ENCODE measurements around the gene TRNT1.

Gene TRNT1

GRCh38 chr3:3179407-3180094 lies 52.8 kb downstream of the TRNT1 start, which contains the start of gene CRBN:
CRBN (minus strand) TSS chr3:3179691; CDS start chr3:3179687, 4 bp downstream.
- peak; percentile 80 for DNase-seq

DNA sequence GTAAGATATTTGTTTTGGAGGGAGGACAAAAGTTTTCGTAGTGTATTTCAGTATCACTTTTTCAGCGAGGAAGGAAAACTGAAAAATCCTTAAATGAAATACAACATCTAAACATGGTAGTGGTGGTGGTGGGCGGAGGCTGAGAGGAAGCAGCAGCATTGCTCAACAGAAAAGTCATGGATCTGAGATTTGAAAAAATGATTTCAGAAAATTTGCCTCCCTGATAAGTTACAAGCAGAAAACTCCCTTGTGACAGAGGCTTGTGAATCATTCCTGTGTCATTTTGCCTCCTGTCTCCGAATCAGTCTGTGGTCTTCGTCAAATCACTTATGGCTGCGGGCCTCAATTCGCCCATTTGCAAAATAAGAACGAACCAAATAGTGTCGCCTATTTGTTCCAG lies 53.7 kb downstream of the TRNT1 start:
- no peak for DNase-seq

- no peak for DNase-seq
Measured at GRCh38 chr3:3184876-3185275, 58.1 kb downstream of the TRNT1 start.

DNA sequence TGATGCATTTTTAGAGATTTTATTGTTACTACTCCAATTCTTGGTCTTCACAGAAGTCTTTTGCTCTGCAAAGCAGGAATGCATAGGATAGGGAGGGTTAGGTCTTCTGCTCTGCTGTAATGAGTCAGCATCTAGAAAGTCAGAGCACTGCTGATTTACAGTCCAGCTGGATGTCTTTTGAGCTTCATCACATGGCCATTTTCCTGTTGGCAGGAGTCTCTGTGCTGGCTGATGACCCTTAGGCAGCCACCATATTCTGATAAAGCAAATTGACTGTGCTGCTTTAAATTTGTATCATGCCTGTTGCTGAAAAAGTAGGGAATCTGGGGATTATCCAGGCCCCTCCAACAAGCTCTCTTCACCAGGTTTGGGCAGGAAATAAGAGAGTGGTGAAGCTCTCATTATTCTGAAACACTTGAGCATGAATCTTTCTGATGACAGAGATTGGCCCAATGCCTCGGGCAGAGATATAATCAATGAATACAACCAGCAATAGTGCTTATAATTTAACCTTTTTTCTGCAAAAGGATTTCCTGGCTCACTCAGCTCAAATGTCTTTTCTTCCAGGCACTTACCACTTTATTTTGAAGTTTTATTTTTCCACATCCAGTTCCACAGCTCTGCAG lies 62.5 kb downstream of the TRNT1 start:
- DNase-seq = no peak

- DNase-seq = no peak
Measured at GRCh38 chr3:3189961-3190360, 63.2 kb downstream of the TRNT1 start.

DNA sequence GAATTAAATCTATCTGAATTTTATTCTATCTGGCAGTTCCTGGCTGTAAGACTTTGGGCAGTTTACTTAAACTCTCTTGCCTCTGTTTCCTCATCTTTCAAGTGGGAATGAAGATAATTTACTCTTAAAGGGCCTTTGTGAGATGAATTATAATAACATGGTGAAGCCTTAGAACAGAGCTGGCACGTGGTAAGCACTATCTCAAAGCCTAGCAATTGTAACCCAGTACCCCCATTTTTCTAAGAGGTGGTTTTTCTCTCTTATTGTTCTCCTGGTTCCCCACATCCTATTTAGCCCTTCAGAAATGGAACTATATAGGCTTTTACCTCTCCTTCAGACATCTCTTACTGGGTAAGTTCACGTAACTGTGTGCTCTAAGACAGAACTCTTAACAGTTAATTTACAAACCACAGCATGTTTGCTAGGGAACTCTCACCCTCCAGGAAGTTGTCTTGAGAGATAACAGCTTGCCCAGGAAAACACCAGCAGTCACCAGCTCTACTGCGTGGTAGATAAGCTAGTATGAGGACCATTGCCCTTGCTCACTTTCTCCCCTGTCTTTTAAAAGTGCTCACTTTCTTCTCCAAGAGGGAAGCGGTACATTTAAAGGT lies 65.0 kb downstream of the TRNT1 start:
- DNase-seq = no peak

GRCh38 chr3:3192286-3192675 lies 65.5 kb downstream of the TRNT1 start:
- no peak for DNase-seq

DNA sequence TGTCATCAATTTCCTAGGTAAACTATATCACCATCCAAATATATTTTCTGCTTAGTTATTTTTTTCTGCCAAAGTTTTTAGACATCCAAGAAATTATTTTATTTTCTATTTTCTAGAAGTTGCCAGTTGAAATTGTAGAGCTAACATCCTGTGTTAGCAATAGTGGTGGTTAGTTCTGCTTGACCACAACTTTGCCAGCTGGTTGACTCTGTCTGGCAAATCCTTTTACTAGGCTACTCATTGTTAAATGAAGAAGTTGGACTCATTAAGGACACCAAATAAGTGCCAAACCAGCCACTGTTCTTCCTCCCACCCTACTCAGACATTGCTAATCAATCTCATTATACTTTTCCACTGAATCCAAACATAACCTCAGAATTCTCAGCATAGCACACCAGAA lies 68.1 kb downstream of the TRNT1 start:
- no peak for DNase-seq

- DNase-seq = no peak
Measured at GRCh38 chr3:3196148-3196861, 69.6 kb downstream of the TRNT1 start.
